Endodermal cell (in vitro differentiated cells): Measurements from ENCODE around the gene MVB12A. TPM values are rescaled to one million over a fixed set of nuclear protein-coding genes. Genes with fewer than 3 reads are reported as not detected.

ENCODE experiments used
- DNase-seq: peaks from one replicate; pipeline ENCODE4 v3.0.0-alpha.2; 2017
- H3K27ac ChIP-seq: 2 replicates; pipeline ENCODE4 v1.5.1; 2013; ENCODE audit warnings: mild to moderate bottlenecking, low read depth, low read length, moderate library complexity
- H3K27me3 ChIP-seq: 2 replicates; pipeline ENCODE4 v1.6.1; 2013; ENCODE audit warnings: mild to moderate bottlenecking, low read length, moderate library complexity; ENCODE audit not compliant: insufficient read depth, control insufficient read depth, poor library complexity, severe bottlenecking
- H3K36me3 ChIP-seq: 2 replicates; pipeline ENCODE4 v1.7.0; 2013; ENCODE audit warnings: mild to moderate bottlenecking, low read length, moderate library complexity; ENCODE audit not compliant: control insufficient read depth, insufficient read depth
- H3K4me1 ChIP-seq: one replicate; pipeline ENCODE4 v1.7.0; 2013; ENCODE audit warnings: low read length; ENCODE audit not compliant: control insufficient read depth, insufficient read depth
- H3K4me3 ChIP-seq: 2 replicates; pipeline ENCODE4 v1.5.1; 2013; ENCODE audit warnings: mild to moderate bottlenecking, low read length, moderate library complexity
- H3K9ac ChIP-seq: 2 replicates; pipeline ENCODE4 v1.6.1; 2013; ENCODE audit warnings: mild to moderate bottlenecking, low read length, moderate library complexity; ENCODE audit not compliant: poor library complexity, severe bottlenecking; ENCODE audit errors: extremely low read depth
- H3K9me3 ChIP-seq: 2 replicates; pipeline ENCODE4 v1.6.1; 2013; ENCODE audit warnings: mild to moderate bottlenecking, low read length, moderate library complexity; ENCODE audit not compliant: control insufficient read depth
- H3K27ac Mint-ChIP-seq: 2 replicates; pipeline ENCODE4 v1.8.0; 2020; ENCODE audit warnings: mixed read lengths
- H3K27me3 Mint-ChIP-seq: 2 replicates; pipeline ENCODE4 v1.8.0; 2021; ENCODE audit warnings: mild to moderate bottlenecking, mixed read lengths; ENCODE audit not compliant: insufficient read depth
- H3K36me3 Mint-ChIP-seq: 2 replicates; pipeline ENCODE4 v1.8.0; 2020; ENCODE audit warnings: low read depth, mixed read lengths
- H3K4me1 Mint-ChIP-seq: 2 replicates; pipeline ENCODE4 v1.8.0; 2020; ENCODE audit warnings: mixed read lengths
- H3K4me3 Mint-ChIP-seq: 2 replicates; pipeline ENCODE4 v1.8.0; 2020; ENCODE audit warnings: mild to moderate bottlenecking, moderate library complexity, mixed read lengths
- H3K9me3 Mint-ChIP-seq: 2 replicates; pipeline ENCODE4 v1.8.0; 2020; ENCODE audit warnings: mild to moderate bottlenecking, mixed read lengths
- WGBS, 2 experiments: methylation state at CpG; one replicate each; pipeline versions ENCODE4 v1.1.5 to v1.1.7; 2013; ENCODE audit warnings: missing lambda C conversion rate in 2 of 2, mixed read lengths in 1 of 2; ENCODE audit not compliant: insufficient coverage in 1 of 2, insufficient read length in 1 of 2; 5-methylcytosine and 5-hydroxymethylcytosine counted together
- long read RNA-seq, 4 experiments: library from polyadenylated mRNA in 2 of 4; library from RNA in 1 of 4; library from capped mRNA in 1 of 4; stranded (forward) in 3 of 4; unstranded in 1 of 4; transcript quantifications; one replicate each; pipeline ENCODE4 v2.0.0, GENCODE V29; 2020 to 2021; ENCODE audit warnings: inconsistent platforms in 1 of 4
- polyA plus RNA-seq, 2 experiments: library from polyadenylated mRNA; stranded (reverse); fragments of 50-300 nt; gene quantifications; one replicate each; pipeline ENCODE4 v1.2.3, GENCODE V29; 2013
- total RNA-seq, 2 donors: library from RNA; stranded (reverse); fragmentation: NEBNext Ultra II Directional in 1 of 2; extraction: Animal tissue kit (Norgen Biotek cat#: 25700) in 1 of 2; gene quantifications; 2 replicates in 1 of 2; 3 replicates in 1 of 2; pipeline ENCODE4 v1.2.1, GENCODE V29; 2021
- TF ChIP-seq, protein P1 (sequence below): fragments of 200-600 bp; sonication (generic); conservative IDR thresholded peaks from 2 replicates; pipeline ENCODE4 v1.5.0; 2021; ENCODE audit warnings: antibody characterized with exemption, mild to moderate bottlenecking

Gene MVB12A
- 10 to 100 TPM; 63.1 to 64.8 TPM for total RNA-seq
- polyA plus RNA-seq (2013, experiment 1 of 2) = 58.8 TPM
- polyA plus RNA-seq (2013, experiment 2 of 2) = 56.2 TPM
- long read RNA-seq, experiment 1, transcript MVB12A-201 (9 exons, 2,223 nt) = major isoform, 18 of 24 reads
- long read RNA-seq, experiment 1, partial matches to known transcripts = 3 of 24 reads
- long read RNA-seq, experiment 1, other reads (novel, unspliced or antisense) = 2 of 24 reads
- long read RNA-seq, experiment 2, transcript MVB12A-201 (9 exons, 2,223 nt) = major isoform, 59 of 74 reads
- long read RNA-seq, experiment 2, partial matches to known transcripts = 6 of 74 reads
- long read RNA-seq, experiment 2, other reads (novel, unspliced or antisense) = 7 of 74 reads
- long read RNA-seq, experiment 3, transcript MVB12A-201 (9 exons, 2,223 nt) = major isoform, 126 of 140 reads
- long read RNA-seq, experiment 3, partial matches to known transcripts = 2 of 140 reads
- long read RNA-seq, experiment 3, other reads (novel, unspliced or antisense) = 11 of 140 reads
- long read RNA-seq, experiment 4, transcript MVB12A-201 (9 exons, 2,223 nt) = major isoform, 208 of 230 reads
- long read RNA-seq, experiment 4, partial matches to known transcripts = 2 of 230 reads
- long read RNA-seq, experiment 4, other reads (novel, unspliced or antisense) = 16 of 230 reads

- Histone ChIP-seq H3K36me3 (peaks cover 4% of the 10 kb centered on the region), H3K27me3 (no peaks in the 10 kb centered on the region), H3K9me3 (no peaks in the 10 kb centered on the region), H3K9ac (peak within 1 kb of the TSS; percentile 45), H3K27ac (peak within 1 kb of the TSS; percentile 61), H3K4me3 (peak within 1 kb of the TSS; percentile 86), H3K4me1 (peaks cover 1% of the 10 kb centered on the region)
- H3K4me1 Mint-ChIP-seq = peaks cover 24% of the 10 kb centered on the region
- peaks cover 5% of the 10 kb centered on the region for H3K27me3 Mint-ChIP-seq
- DNase-seq = peak; percentile 99
- TF ChIP-seq, protein P1, sequence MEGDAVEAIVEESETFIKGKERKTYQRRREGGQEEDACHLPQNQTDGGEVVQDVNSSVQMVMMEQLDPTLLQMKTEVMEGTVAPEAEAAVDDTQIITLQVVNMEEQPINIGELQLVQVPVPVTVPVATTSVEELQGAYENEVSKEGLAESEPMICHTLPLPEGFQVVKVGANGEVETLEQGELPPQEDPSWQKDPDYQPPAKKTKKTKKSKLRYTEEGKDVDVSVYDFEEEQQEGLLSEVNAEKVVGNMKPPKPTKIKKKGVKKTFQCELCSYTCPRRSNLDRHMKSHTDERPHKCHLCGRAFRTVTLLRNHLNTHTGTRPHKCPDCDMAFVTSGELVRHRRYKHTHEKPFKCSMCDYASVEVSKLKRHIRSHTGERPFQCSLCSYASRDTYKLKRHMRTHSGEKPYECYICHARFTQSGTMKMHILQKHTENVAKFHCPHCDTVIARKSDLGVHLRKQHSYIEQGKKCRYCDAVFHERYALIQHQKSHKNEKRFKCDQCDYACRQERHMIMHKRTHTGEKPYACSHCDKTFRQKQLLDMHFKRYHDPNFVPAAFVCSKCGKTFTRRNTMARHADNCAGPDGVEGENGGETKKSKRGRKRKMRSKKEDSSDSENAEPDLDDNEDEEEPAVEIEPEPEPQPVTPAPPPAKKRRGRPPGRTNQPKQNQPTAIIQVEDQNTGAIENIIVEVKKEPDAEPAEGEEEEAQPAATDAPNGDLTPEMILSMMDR = no peak
- H3K4me3 Mint-ChIP-seq = peak within 1 kb of the TSS; percentile 82
- H3K27ac Mint-ChIP-seq = peak within 1 kb of the TSS; percentile 95
- H3K36me3 Mint-ChIP-seq = peaks cover 12% of the 10 kb centered on the region
- WGBS, 2 experiments = 0 to 3% methylated on average over 26 to 85 of the region's 85 CpGs
- no peaks in the 10 kb centered on the region for H3K9me3 Mint-ChIP-seq
Observed at GRCh38 chr19:17419621-17420474, at the start of gene MVB12A. Gene MVB12A, plus strand, starts transcription at chr19:17420047. Its CDS starts 89 bp downstream, at chr19:17420136.

GRCh38 chr19:17376935-17377600, 42.8 kb upstream of the MVB12A start, which contains the start of gene PLVAP:
Gene PLVAP, minus strand, starts transcription at chr19:17377342. Its CDS starts 54 bp downstream, at chr19:17377288.
- Histone ChIP-seq H3K27ac (no peak within 1 kb of the TSS), H3K9me3 (no peaks in the 10 kb centered on the region), H3K4me1 (no peaks in the 10 kb centered on the region), H3K36me3 (no peaks in the 10 kb centered on the region), H3K4me3 (no peak within 1 kb of the TSS), H3K9ac (no peak within 1 kb of the TSS), H3K27me3 (no peaks in the 10 kb centered on the region)
- TF ChIP-seq, protein P1 = no peak
- H3K9me3 Mint-ChIP-seq = peaks cover 4% of the 10 kb centered on the region
- no peak for DNase-seq
- WGBS, 2 experiments = 93 to 95% methylated on average over 21 to 39 of the region's 39 CpGs
- no peak within 1 kb of the TSS for H3K27ac Mint-ChIP-seq
- peaks cover 2% of the 10 kb centered on the region for H3K4me1 Mint-ChIP-seq
- H3K36me3 Mint-ChIP-seq = no peaks in the 10 kb centered on the region
- H3K4me3 Mint-ChIP-seq = no peak within 1 kb of the TSS
- peaks cover 2% of the 10 kb centered on the region for H3K27me3 Mint-ChIP-seq

DNA sequence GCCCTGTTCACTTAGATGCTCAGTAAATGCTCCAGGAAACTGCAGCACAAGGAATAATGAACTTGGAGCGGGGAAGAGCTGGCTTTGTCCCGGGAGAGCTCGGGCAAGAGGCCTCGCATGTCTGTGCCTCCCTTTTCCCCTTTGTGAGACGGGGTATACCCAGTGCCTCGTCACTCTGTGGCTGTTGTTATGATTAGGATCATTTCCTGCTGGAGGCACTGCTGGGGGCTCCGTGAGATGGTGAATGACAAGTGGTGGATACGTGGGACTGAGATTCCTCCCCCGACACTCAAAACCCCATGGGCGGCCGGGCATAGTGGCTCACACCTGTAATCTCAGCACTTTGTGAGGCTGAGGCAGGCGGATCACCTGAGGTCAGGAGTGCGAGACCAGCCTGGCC, 41.6 kb upstream of the MVB12A start:
- H3K4me1 Mint-ChIP-seq = peaks cover 5% of the 10 kb centered on the region
- 83 to 85% methylated on average over 6 to 13 of the region's 13 CpGs for WGBS, 2 experiments
- no peak overlapping the region for H3K27ac ChIP-seq
- TF ChIP-seq, protein P1 = no peak
- H3K4me3 ChIP-seq = no peak overlapping the region
- H3K4me3 Mint-ChIP-seq = no peak overlapping the region
- H3K27me3 Mint-ChIP-seq = peaks cover 2% of the 10 kb centered on the region
- peaks cover 4% of the 10 kb centered on the region for H3K9me3 Mint-ChIP-seq
- no peak for DNase-seq
- no peak overlapping the region for H3K9ac ChIP-seq
- H3K9me3 ChIP-seq = no peaks in the 10 kb centered on the region
- no peaks in the 10 kb centered on the region for H3K4me1 ChIP-seq
- H3K36me3 ChIP-seq = no peaks in the 10 kb centered on the region
- no peak overlapping the region for H3K27ac Mint-ChIP-seq
- no peaks in the 10 kb centered on the region for H3K36me3 Mint-ChIP-seq
- H3K27me3 ChIP-seq = no peaks in the 10 kb centered on the region
